H1 (cell line): ENCODE data around the gene POU6F2. TPM values are rescaled to one million over a fixed set of nuclear protein-coding genes. Genes with fewer than 3 reads are reported as not detected.

Source experiments
- CTCF ChIA-PET: fragments of 300-600 bp; sonication (Branson Sonifier 250); formaldehyde crosslinking; loops from one replicate; lab custom pipeline; 2021; ENCODE audit not compliant: partially characterized antibody; lab: Charles Lee
- POLR2A ChIA-PET: fragments of 300-600 bp; sonication (Branson Sonifier 250); formaldehyde crosslinking; loops from one replicate; lab custom pipeline; 2021; ENCODE audit warnings: inconsistent platforms; ENCODE audit not compliant: partially characterized antibody; lab: Charles Lee
- DNase-seq, 2 experiments: peaks; one replicate each; pipeline versions ENCODE4 v3.0.0 to v3.0.0-alpha.2; 2010 to 2022; ENCODE audit warnings: low spot score in 2 of 2, low read depth in 1 of 2, mixed read lengths in 1 of 2
- FAIRE-seq: peaks from 2 replicates; lab custom pipeline; 2011; peaks lifted over from hg19 to GRCh38; lab: Jason Lieb, UNC
- H2AFZ ChIP-seq: 2 replicates; pipeline ENCODE4 v1.8.1; 2012; ENCODE audit warnings: low read length, inconsistent platforms
- H2AK5ac ChIP-seq: 2 replicates; pipeline ENCODE4 v1.6.1; 2013; ENCODE audit warnings: low read depth, low read length
- H2BK120ac ChIP-seq: replicated peaks from 2 replicates; pipeline ENCODE3; 2013; ENCODE audit warnings: low read depth, low read length, inconsistent platforms
- H2BK12ac ChIP-seq: 2 replicates; pipeline ENCODE4 v1.6.1; 2013; ENCODE audit warnings: low read depth, low read length
- H2BK15ac ChIP-seq: 2 replicates; pipeline ENCODE4 v1.6.1; 2013; ENCODE audit warnings: low read length
- H2BK20ac ChIP-seq: 2 replicates; pipeline ENCODE4 v1.6.1; 2013; ENCODE audit warnings: low read length
- H2BK5ac ChIP-seq: 2 replicates; pipeline ENCODE4 v1.6.1; 2013; ENCODE audit warnings: low read depth, low read length
- H3K14ac ChIP-seq: 2 replicates; pipeline ENCODE4 v1.6.1; 2013; ENCODE audit warnings: inconsistent platforms; ENCODE audit not compliant: insufficient read length
- H3K18ac ChIP-seq: 2 replicates; pipeline ENCODE4 v1.6.1; 2013; ENCODE audit warnings: low read length; ENCODE audit errors: extremely low read depth
- H3K23ac ChIP-seq: 2 replicates; pipeline ENCODE4 v1.6.1; 2013; ENCODE audit warnings: inconsistent platforms; ENCODE audit not compliant: insufficient read length
- H3K23me2 ChIP-seq: 2 replicates; pipeline ENCODE4 v1.6.1; 2013; ENCODE audit warnings: low read depth, low read length
- H3K27ac ChIP-seq: 2 replicates; pipeline ENCODE4 v1.6.1; 2011; ENCODE audit warnings: low read depth, low read length, inconsistent platforms
- H3K27me3 ChIP-seq, 4 experiments: replicated peaks in 1 of 4; 1 replicate in 1 of 4; 2 replicates in 3 of 4; pipeline versions ENCODE4 v1.6.1 to v1.8.1; 2011 to 2013; ENCODE audit warnings: low read length in 3 of 4, mild to moderate bottlenecking in 3 of 4, inconsistent platforms in 2 of 4, mixed read lengths in 2 of 4, moderate library complexity in 1 of 4; ENCODE audit not compliant: control insufficient read depth in 3 of 4, insufficient read depth in 3 of 4; ENCODE audit errors: extremely low read depth in 1 of 4
- H3K36me3 ChIP-seq, 4 experiments: 2 replicates each; pipeline versions ENCODE4 v1.6.1 to v1.8.1; 2011 to 2013; ENCODE audit warnings: mild to moderate bottlenecking in 4 of 4, low read length in 3 of 4, moderate library complexity in 2 of 4, control low read depth in 1 of 4, inconsistent platforms in 1 of 4; ENCODE audit not compliant: insufficient read depth in 4 of 4, control insufficient read depth in 2 of 4
- H3K4ac ChIP-seq: replicated peaks from 2 replicates; pipeline ENCODE3; 2013; ENCODE audit warnings: low read length, low read depth, mixed read lengths, inconsistent platforms; ENCODE audit not compliant: insufficient read length
- H3K4me1 ChIP-seq, 4 experiments: replicated peaks in 1 of 4; 1 replicate in 1 of 4; 2 replicates in 3 of 4; pipeline versions ENCODE4 v1.6.1 to v1.8.1; 2011 to 2013; ENCODE audit warnings: low read length in 3 of 4, inconsistent platforms in 2 of 4, mixed read lengths in 1 of 4; ENCODE audit not compliant: insufficient read depth in 4 of 4, control insufficient read depth in 3 of 4
- H3K4me2 ChIP-seq, 2 experiments: 2 replicates each; pipeline versions ENCODE4 v1.6.1 to v1.8.1; 2011 to 2013; ENCODE audit warnings: low read depth in 2 of 2, low read length in 2 of 2, control low read depth in 1 of 2, inconsistent platforms in 1 of 2, mild to moderate bottlenecking in 1 of 2; ENCODE audit not compliant: insufficient read depth in 1 of 2
- H3K4me3 ChIP-seq, 4 experiments: fragments of 200-600, 300-600 bp in 1 of 4; sonication (generic), shearing (Covaris generic), sonication (Bioruptor Twin) in 1 of 4; 2 replicates each; pipeline versions ENCODE4 v1.5.1 to v1.8.1; 2011 to 2016; ENCODE audit warnings: low read length in 4 of 4, low read depth in 3 of 4, control low read depth in 2 of 4, inconsistent platforms in 2 of 4, mild to moderate bottlenecking in 2 of 4, mixed read lengths in 1 of 4, moderate library complexity in 1 of 4; ENCODE audit not compliant: insufficient read depth in 2 of 4; ENCODE audit errors: extremely low read depth in 1 of 4
- H3K56ac ChIP-seq: replicated peaks from 2 replicates; pipeline ENCODE3; 2013; ENCODE audit warnings: low read depth, mild to moderate bottlenecking, mixed read lengths, low read length, inconsistent platforms; ENCODE audit not compliant: insufficient read length
- H3K79me1 ChIP-seq: 2 replicates; pipeline ENCODE4 v1.6.1; 2013; ENCODE audit warnings: low read depth, low read length, control low read depth
- H3K79me2 ChIP-seq, 2 experiments: 2 replicates each; pipeline versions ENCODE4 v1.6.1 to v1.8.1; 2012 to 2013; ENCODE audit warnings: low read length in 2 of 2, mild to moderate bottlenecking in 2 of 2, inconsistent platforms in 1 of 2; ENCODE audit not compliant: insufficient read depth in 2 of 2, control insufficient read depth in 1 of 2
- H3K9ac ChIP-seq, 4 experiments: replicated peaks in 1 of 4; 1 replicate in 1 of 4; 2 replicates in 3 of 4; pipeline versions ENCODE4 v1.6.1 to v1.8.1; 2011 to 2013; ENCODE audit warnings: low read depth in 3 of 4, low read length in 3 of 4, control low read depth in 2 of 4, mild to moderate bottlenecking in 2 of 4, moderate library complexity in 2 of 4, inconsistent platforms in 1 of 4; ENCODE audit errors: extremely low read depth in 1 of 4
- H3K9me3 ChIP-seq, 2 experiments: 2 replicates each; pipeline versions ENCODE4 v1.6.1 to v1.8.1; 2012 to 2013; ENCODE audit warnings: mild to moderate bottlenecking in 2 of 2, moderate library complexity in 2 of 2, control low read depth in 1 of 2, inconsistent platforms in 1 of 2, low read depth in 1 of 2, low read length in 1 of 2, mixed read lengths in 1 of 2; ENCODE audit not compliant: insufficient read depth in 2 of 2
- H4K20me1 ChIP-seq, 2 experiments: replicated peaks in 1 of 2; 2 replicates each; pipeline versions ENCODE3 to v1.8.1; 2011 to 2013; ENCODE audit warnings: inconsistent platforms in 2 of 2, low read length in 2 of 2, mild to moderate bottlenecking in 1 of 2; ENCODE audit not compliant: insufficient read depth in 2 of 2, control insufficient read depth in 1 of 2
- H4K5ac ChIP-seq: 2 replicates; pipeline ENCODE4 v1.6.1; 2013; ENCODE audit warnings: low read length, low read depth, mixed read lengths, inconsistent platforms; ENCODE audit not compliant: insufficient read length
- H4K8ac ChIP-seq: 2 replicates; pipeline ENCODE4 v1.8.0; 2013; ENCODE audit warnings: mild to moderate bottlenecking, moderate library complexity, low read length, inconsistent platforms; ENCODE audit not compliant: insufficient read depth; ENCODE audit errors: extremely low read depth
- H4K91ac ChIP-seq: replicated peaks from 2 replicates; pipeline ENCODE3; 2013; ENCODE audit warnings: low read length, mixed read lengths, inconsistent platforms; ENCODE audit not compliant: insufficient read length
- ASH2L ChIP-seq: fragments of 200-600, 300-600 bp; sonication (generic); IDR thresholded peaks from one replicate; pipeline ENCODE4 v1.7.1; 2017; ENCODE audit warnings: low read length
- FOSL1 ChIP-seq: IDR thresholded peaks from 2 replicates; pipeline ENCODE4 v1.6.1; 2011; ENCODE audit warnings: mild to moderate bottlenecking, low read depth, low read length, moderate library complexity; ENCODE audit not compliant: insufficient read depth
- WGBS, 2 experiments: shearing (Covaris generic) in 1 of 2; methylation state at CpG; one replicate each; pipeline versions ENCODE4 v1.1.6 to v1.1.7; 2013 to 2015; ENCODE audit warnings: low lambda C conversion rate in 2 of 2, mixed read lengths in 2 of 2, inconsistent platforms in 1 of 2, low coverage in 1 of 2, missing lambda C conversion rate in 1 of 2; ENCODE audit not compliant: insufficient replicate concordance in 2 of 2, insufficient coverage in 1 of 2, insufficient read length in 1 of 2; ENCODE audit errors: extremely low coverage in 1 of 2, missing lambda C conversion rate in 1 of 2; 5-methylcytosine and 5-hydroxymethylcytosine counted together
- polyA plus RNA-seq, 7 experiments: library from polyadenylated mRNA; depleted of rRNA in 3 of 7; stranded (reverse) in 5 of 7; unstranded in 2 of 7; fragments of >200 nt in 5 of 7; fragments of 200-250 nt in 2 of 7; gene quantifications; 1 replicate in 5 of 7; 2 replicates in 1 of 7; 4 replicates in 1 of 7; pipeline versions ENCODE4 v1.2.1 to v1.2.3, GENCODE V29; 2011 to 2013; ENCODE audit warnings: missing spikeins in 2 of 7, mixed read lengths in 2 of 7
- total RNA-seq: library from RNA; stranded (reverse); fragmentation: NEBNext Ultra II Directional; extraction: Animal tissue kit (Norgen Biotek cat#: 25700); gene quantifications from 2 replicates; pipeline ENCODE4 v1.2.1, GENCODE V29; 2021
- TF ChIP-seq, protein P1 (sequence below): IDR thresholded peaks from 2 replicates; pipeline ENCODE4 v1.6.1; 2012; ENCODE audit warnings: inconsistent platforms
- TF ChIP-seq, protein P2 (sequence below), 3 experiments: IDR thresholded peaks; 1 replicate in 2 of 3; 2 replicates in 1 of 3; pipeline versions ENCODE4 v1.5.1 to v1.6.1; 2011; ENCODE audit warnings: low read length in 3 of 3, mild to moderate bottlenecking in 3 of 3, inconsistent platforms in 2 of 3, low read depth in 1 of 3, moderate library complexity in 1 of 3; ENCODE audit not compliant: insufficient read depth in 1 of 3; ENCODE audit errors: control extremely low read depth in 1 of 3

POU6F2 gene
- total and polyA plus RNA-seq, 2 of the 8 experiments (the other 6 are each of a cell fraction or from before 2014, with no cell fraction given) = 1.1 to 2.0 TPM

DNA sequence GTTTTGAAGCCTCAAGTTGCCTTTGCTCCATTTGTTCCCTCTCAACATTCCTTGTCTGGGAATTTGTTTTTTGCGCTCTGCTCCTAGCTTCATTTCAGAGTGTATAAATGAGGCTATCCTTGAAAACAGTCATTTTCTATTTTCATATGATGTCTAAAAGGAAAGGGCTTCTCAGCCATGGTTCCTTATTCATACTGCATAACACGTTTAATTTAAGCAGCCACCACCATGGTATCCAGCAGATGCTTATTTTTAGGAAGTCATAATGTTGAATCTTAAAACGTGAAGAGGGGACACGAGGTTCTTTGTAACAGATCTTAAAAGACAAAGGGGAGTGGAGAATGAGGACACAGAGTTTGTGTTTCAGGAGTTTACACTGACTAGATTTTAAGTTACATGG lies 14.5 kb downstream of the POU6F2 start:
- no peak overlapping the region for H2BK15ac ChIP-seq
- H2AFZ ChIP-seq = 0 out of 2 replicates have a peak overlapping the region, but pooled peaks have one; percentile 2
- no peak overlapping the region for H3K14ac ChIP-seq
- FAIRE-seq = no peak
- H3K4me1 ChIP-seq = peaks cover 0 to under 1% (median 0%) of the 10 kb centered on the region in 4 experiments; a peak in 1 of 7 replicates
- H3K79me1 ChIP-seq = no peaks in the 10 kb centered on the region
- no peaks in the 10 kb centered on the region for H3K27me3 ChIP-seq
- no peak overlapping the region for H3K18ac ChIP-seq
- H2AK5ac ChIP-seq = no peak overlapping the region
- H3K27ac ChIP-seq = no peak overlapping the region
- no peak overlapping the region for H3K9ac ChIP-seq
- H3K4me2 ChIP-seq = no peak overlapping the region
- H3K23me2 ChIP-seq = no peaks in the 10 kb centered on the region; the same call in 1 of the 2 replicates
- no peaks in the 10 kb centered on the region for H3K79me2 ChIP-seq
- WGBS, 2 experiments = 86% methylated on average over 4 of the region's 4 CpGs; no CpG with 5 or more reads in 1 of the 2 experiments
- no peak overlapping the region for H2BK120ac ChIP-seq
- H4K91ac ChIP-seq = no peak overlapping the region
- no peaks in the 10 kb centered on the region for H3K36me3 ChIP-seq
- H2BK20ac ChIP-seq = no peak overlapping the region
- no peak for TF ChIP-seq ASH2L
- TF ChIP-seq, protein P1, sequence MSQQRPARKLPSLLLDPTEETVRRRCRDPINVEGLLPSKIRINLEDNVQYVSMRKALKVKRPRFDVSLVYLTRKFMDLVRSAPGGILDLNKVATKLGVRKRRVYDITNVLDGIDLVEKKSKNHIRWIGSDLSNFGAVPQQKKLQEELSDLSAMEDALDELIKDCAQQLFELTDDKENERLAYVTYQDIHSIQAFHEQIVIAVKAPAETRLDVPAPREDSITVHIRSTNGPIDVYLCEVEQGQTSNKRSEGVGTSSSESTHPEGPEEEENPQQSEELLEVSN = no peak
- TF ChIP-seq, protein P2, sequence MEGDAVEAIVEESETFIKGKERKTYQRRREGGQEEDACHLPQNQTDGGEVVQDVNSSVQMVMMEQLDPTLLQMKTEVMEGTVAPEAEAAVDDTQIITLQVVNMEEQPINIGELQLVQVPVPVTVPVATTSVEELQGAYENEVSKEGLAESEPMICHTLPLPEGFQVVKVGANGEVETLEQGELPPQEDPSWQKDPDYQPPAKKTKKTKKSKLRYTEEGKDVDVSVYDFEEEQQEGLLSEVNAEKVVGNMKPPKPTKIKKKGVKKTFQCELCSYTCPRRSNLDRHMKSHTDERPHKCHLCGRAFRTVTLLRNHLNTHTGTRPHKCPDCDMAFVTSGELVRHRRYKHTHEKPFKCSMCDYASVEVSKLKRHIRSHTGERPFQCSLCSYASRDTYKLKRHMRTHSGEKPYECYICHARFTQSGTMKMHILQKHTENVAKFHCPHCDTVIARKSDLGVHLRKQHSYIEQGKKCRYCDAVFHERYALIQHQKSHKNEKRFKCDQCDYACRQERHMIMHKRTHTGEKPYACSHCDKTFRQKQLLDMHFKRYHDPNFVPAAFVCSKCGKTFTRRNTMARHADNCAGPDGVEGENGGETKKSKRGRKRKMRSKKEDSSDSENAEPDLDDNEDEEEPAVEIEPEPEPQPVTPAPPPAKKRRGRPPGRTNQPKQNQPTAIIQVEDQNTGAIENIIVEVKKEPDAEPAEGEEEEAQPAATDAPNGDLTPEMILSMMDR (IDR thresholded peaks at IDR 0.05; ENCODE audit: control extremely low read depth in 1 of 3, insufficient read depth in 1 of 3, low read depth in 1 of 3, low read length in 3 of 3) = no peak
- no peak for TF ChIP-seq FOSL1
- no peak overlapping the region for H2BK5ac ChIP-seq
- no peak overlapping the region for H3K4me3 ChIP-seq
- H4K8ac ChIP-seq = no peak overlapping the region
- H3K4ac ChIP-seq = no peak overlapping the region
- no peak for DNase-seq
- no peak overlapping the region for H2BK12ac ChIP-seq
- H3K56ac ChIP-seq = no peak overlapping the region
- H3K9me3 ChIP-seq = no peaks in the 10 kb centered on the region
- POLR2A ChIA-PET = interaction anchor here (1.5 kb wide), 1 partner anchor 22 kb away, joined by 4 read pairs; no protein-coding TSS in a partner anchor
- no peak overlapping the region for H3K23ac ChIP-seq
- CTCF ChIA-PET = interaction anchor here (0.9 to 1.0 kb wide), 2 partner anchors 14 to 46 kb away, joined by 3 read pairs; no protein-coding TSS in a partner anchor
- H4K5ac ChIP-seq = no peak overlapping the region
- no peaks in the 10 kb centered on the region for H4K20me1 ChIP-seq
